Keratinocyte (primary cell): ENCODE measurements around the gene ESX1.

ENCODE experiments used
- EZH2 ChIP-seq: IDR thresholded peaks from one replicate; pipeline ENCODE4 v1.6.1; 2012; ENCODE audit warnings: inconsistent platforms, mild to moderate bottlenecking, low read length, moderate library complexity
- TF ChIP-seq, protein P1 (sequence below), 3 experiments: IDR thresholded peaks in 1 of 3; conservative IDR thresholded peaks in 1 of 3; optimal IDR thresholded peaks in 1 of 3; 2 replicates in 2 of 3; 3 replicates in 1 of 3; pipeline versions ENCODE3 to v1.5.1; 2011; ENCODE audit warnings: low read length in 3 of 3, mild to moderate bottlenecking in 3 of 3, moderate library complexity in 2 of 3, control low read depth in 1 of 3, inconsistent platforms in 1 of 3; ENCODE audit not compliant: insufficient read depth in 2 of 3; ENCODE audit errors: extremely low read depth in 1 of 3

- TF ChIP-seq, protein P1, sequence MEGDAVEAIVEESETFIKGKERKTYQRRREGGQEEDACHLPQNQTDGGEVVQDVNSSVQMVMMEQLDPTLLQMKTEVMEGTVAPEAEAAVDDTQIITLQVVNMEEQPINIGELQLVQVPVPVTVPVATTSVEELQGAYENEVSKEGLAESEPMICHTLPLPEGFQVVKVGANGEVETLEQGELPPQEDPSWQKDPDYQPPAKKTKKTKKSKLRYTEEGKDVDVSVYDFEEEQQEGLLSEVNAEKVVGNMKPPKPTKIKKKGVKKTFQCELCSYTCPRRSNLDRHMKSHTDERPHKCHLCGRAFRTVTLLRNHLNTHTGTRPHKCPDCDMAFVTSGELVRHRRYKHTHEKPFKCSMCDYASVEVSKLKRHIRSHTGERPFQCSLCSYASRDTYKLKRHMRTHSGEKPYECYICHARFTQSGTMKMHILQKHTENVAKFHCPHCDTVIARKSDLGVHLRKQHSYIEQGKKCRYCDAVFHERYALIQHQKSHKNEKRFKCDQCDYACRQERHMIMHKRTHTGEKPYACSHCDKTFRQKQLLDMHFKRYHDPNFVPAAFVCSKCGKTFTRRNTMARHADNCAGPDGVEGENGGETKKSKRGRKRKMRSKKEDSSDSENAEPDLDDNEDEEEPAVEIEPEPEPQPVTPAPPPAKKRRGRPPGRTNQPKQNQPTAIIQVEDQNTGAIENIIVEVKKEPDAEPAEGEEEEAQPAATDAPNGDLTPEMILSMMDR (optimal IDR thresholded peaks at IDR 0.05 in 1 of 3, IDR thresholded peaks at IDR 0.05 in 1 of 3, conservative IDR thresholded peaks at IDR 0.05 in 1 of 3; ENCODE audit: extremely low read depth in 1 of 3, insufficient read depth in 2 of 3, low read length in 3 of 3), result no peak
- TF ChIP-seq EZH2, result no peak
Observed at GRCh38 chrX:104250470-104250869, 4.3 kb downstream of the ESX1 start.
